Neural progenitor cell (in vitro differentiated cells): ENCODE data around the gene RASL11B. TPM values are rescaled to one million over a fixed set of nuclear protein-coding genes. Genes with fewer than 3 reads are reported as not detected.

Source experiments
- DNase-seq: peaks from one replicate; pipeline ENCODE4 v3.0.0-alpha.2; 2016; ENCODE audit warnings: low spot score
- H2AFZ ChIP-seq: fragments of 200-600 bp; sonication (generic); replicated peaks from 2 replicates; pipeline ENCODE4 v1.6.1; 2016; ENCODE audit warnings: antibody characterized with exemption
- H3F3A ChIP-seq: fragments of 200-600 bp; sonication (generic); 2 replicates; pipeline ENCODE4 v1.6.1; 2016; ENCODE audit warnings: antibody characterized with exemption, low read depth
- H3K27ac ChIP-seq: fragments of 200-600 bp; sonication (generic); 2 replicates; pipeline ENCODE4 v1.5.1; 2016; ENCODE audit warnings: mild to moderate bottlenecking
- H3K27me3 ChIP-seq: fragments of 200-600 bp; sonication (generic); 2 replicates; pipeline ENCODE4 v1.6.1; 2016; ENCODE audit warnings: mild to moderate bottlenecking, moderate library complexity
- H3K36me3 ChIP-seq: fragments of 200-600 bp; sonication (generic); 2 replicates; pipeline ENCODE4 v1.5.1; 2016
- H3K4me1 ChIP-seq: fragments of 200-600 bp; sonication (generic); 2 replicates; pipeline ENCODE4 v1.6.1; 2016; ENCODE audit warnings: mixed run types
- H3K4me2 ChIP-seq: fragments of 200-600 bp; sonication (generic); 2 replicates; pipeline ENCODE4 v1.6.1; 2016
- H3K4me3 ChIP-seq: fragments of 200-600 bp; sonication (generic); 2 replicates; pipeline ENCODE4 v1.5.1; 2016
- H3K79me2 ChIP-seq: fragments of 200-600 bp; sonication (generic); 2 replicates; pipeline ENCODE4 v1.6.1; 2016; ENCODE audit warnings: low read depth
- H3K9ac ChIP-seq: fragments of 200-600 bp; sonication (generic); 2 replicates; pipeline ENCODE4 v1.6.1; 2016
- H3K9me3 ChIP-seq: fragments of 200-600 bp; sonication (generic); 2 replicates; pipeline ENCODE4 v1.5.1; 2016; ENCODE audit warnings: low read depth
- H4K20me1 ChIP-seq: fragments of 200-600 bp; sonication (generic); 2 replicates; pipeline ENCODE4 v1.6.1; 2016; ENCODE audit warnings: low read depth
- H3K27ac Mint-ChIP-seq: 3 replicates; pipeline ENCODE4 v1.8.0; 2021; ENCODE audit warnings: mixed read lengths
- H3K27me3 Mint-ChIP-seq: 2 replicates; pipeline ENCODE4 v1.8.0; 2022; ENCODE audit warnings: low read depth, mild to moderate bottlenecking, inconsistent platforms, moderate library complexity, mixed read lengths; ENCODE audit not compliant: insufficient read depth
- H3K36me3 Mint-ChIP-seq: 3 replicates; pipeline ENCODE4 v1.8.0; 2021; ENCODE audit warnings: mixed read lengths
- H3K4me1 Mint-ChIP-seq: 3 replicates; pipeline ENCODE4 v1.8.0; 2021; ENCODE audit warnings: mixed read lengths
- H3K4me3 Mint-ChIP-seq: 3 replicates; pipeline ENCODE4 v1.8.0; 2021; ENCODE audit warnings: mild to moderate bottlenecking, moderate library complexity, mixed read lengths
- H3K9me3 Mint-ChIP-seq: 3 replicates; pipeline ENCODE4 v1.8.0; 2020; ENCODE audit warnings: mixed read lengths
- EZH2 ChIP-seq: fragments of 200-600 bp; sonication (generic); IDR thresholded peaks from 2 replicates; pipeline ENCODE4 v1.6.1; 2017; ENCODE audit warnings: antibody characterized with exemption, mild to moderate bottlenecking, moderate library complexity
- EZH2phosphoT487 ChIP-seq: fragments of 200-600 bp; sonication (generic); IDR thresholded peaks from 2 replicates; pipeline ENCODE4 v1.6.1; 2017; ENCODE audit warnings: antibody characterized with exemption
- total RNA-seq: library from RNA; depleted of rRNA; stranded (reverse); fragments of >200 nt; gene quantifications from 2 replicates; pipeline ENCODE4 v1.2.3, GENCODE V29; 2015; ENCODE audit warnings: low replicate concordance
- TF ChIP-seq, protein P1 (sequence below): fragments of 200-600 bp; sonication (generic); IDR thresholded peaks from 2 replicates; pipeline ENCODE4 v1.5.1; 2017; ENCODE audit warnings: antibody characterized with exemption, mild to moderate bottlenecking

RASL11B gene
- total RNA-seq, 1 donor from 2014 or later, result 10.1 TPM

DNA sequence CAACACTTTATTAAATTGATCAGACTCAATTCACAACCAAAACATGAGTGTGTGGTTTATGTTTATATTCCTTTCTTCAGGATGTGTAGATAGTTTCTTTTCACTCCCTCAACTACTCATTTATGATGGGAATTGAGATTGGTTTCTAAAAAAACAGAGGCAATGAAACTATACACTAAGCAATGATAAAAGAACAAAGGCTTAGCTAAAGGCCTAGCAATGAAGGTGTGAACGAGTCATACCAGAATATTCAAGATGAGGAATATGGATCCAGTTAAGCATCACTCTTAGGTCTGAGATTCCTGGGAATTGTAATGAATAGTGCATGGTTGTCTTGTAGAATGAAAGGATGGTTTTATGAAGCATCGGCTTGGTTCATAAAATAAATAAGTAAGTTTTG lies 17.5 kb upstream of the RASL11B start:
- Histone ChIP-seq H3K27ac (no peak overlapping the region), H4K20me1 (no peaks in the 10 kb centered on the region), H2AFZ (no peak overlapping the region), H3F3A (peaks cover 20% of the 10 kb centered on the region), H3K36me3 (no peaks in the 10 kb centered on the region), H3K4me1 (peaks cover 35% of the 10 kb centered on the region), H3K27me3 (no peaks in the 10 kb centered on the region), H3K4me3 (no peak overlapping the region), H3K9ac (no peak overlapping the region), H3K9me3 (no peaks in the 10 kb centered on the region), H3K4me2 (no peak overlapping the region), H3K79me2 (no peaks in the 10 kb centered on the region)
- Mint-ChIP-seq H3K4me3 (no peak overlapping the region), H3K9me3 (no peaks in the 10 kb centered on the region), H3K27me3 (peaks cover 10% of the 10 kb centered on the region), H3K36me3 (no peaks in the 10 kb centered on the region), H3K4me1 (peaks cover 35% of the 10 kb centered on the region), H3K27ac (no peak overlapping the region)
- TF ChIP-seq EZH2 (no peak), EZH2phosphoT487 (no peak)
- TF ChIP-seq, protein P1, sequence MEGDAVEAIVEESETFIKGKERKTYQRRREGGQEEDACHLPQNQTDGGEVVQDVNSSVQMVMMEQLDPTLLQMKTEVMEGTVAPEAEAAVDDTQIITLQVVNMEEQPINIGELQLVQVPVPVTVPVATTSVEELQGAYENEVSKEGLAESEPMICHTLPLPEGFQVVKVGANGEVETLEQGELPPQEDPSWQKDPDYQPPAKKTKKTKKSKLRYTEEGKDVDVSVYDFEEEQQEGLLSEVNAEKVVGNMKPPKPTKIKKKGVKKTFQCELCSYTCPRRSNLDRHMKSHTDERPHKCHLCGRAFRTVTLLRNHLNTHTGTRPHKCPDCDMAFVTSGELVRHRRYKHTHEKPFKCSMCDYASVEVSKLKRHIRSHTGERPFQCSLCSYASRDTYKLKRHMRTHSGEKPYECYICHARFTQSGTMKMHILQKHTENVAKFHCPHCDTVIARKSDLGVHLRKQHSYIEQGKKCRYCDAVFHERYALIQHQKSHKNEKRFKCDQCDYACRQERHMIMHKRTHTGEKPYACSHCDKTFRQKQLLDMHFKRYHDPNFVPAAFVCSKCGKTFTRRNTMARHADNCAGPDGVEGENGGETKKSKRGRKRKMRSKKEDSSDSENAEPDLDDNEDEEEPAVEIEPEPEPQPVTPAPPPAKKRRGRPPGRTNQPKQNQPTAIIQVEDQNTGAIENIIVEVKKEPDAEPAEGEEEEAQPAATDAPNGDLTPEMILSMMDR, result no peak
- DNase-seq, result no peak

DNA sequence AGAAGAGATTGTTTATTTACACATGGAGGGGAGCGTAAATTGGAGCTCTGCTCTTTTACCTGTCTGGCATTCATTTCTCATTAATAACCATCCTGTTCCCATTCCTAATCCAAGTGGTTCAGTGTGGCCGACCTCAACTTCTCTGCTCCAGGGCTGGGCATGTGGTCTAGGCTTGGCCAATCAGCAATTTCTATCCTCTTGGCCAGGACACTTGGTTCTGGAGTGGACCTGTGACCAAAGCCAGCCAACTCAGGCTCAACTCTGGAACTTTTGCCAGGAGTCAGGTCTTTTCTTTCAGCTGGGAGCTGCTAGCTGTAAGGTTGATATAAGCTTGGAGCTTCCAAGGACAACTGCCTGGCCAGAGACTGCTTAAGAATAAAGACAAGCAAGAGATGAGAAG lies 15.6 kb upstream of the RASL11B start:
- Mint-ChIP-seq H3K36me3 (no peaks in the 10 kb centered on the region), H3K4me3 (no peak overlapping the region), H3K27ac (no peak overlapping the region), H3K27me3 (peaks cover 10% of the 10 kb centered on the region), H3K4me1 (peaks cover 22% of the 10 kb centered on the region), H3K9me3 (no peaks in the 10 kb centered on the region)
- H3K79me2 ChIP-seq, result no peaks in the 10 kb centered on the region
- no peak overlapping the region for H3K4me2 ChIP-seq
- H4K20me1 ChIP-seq, result no peaks in the 10 kb centered on the region
- H3K36me3 ChIP-seq, result no peaks in the 10 kb centered on the region
- no peak overlapping the region for H3K27ac ChIP-seq
- H3K9me3 ChIP-seq, result no peaks in the 10 kb centered on the region
- H3K4me3 ChIP-seq, result no peak overlapping the region
- H3K4me1 ChIP-seq, result peaks cover 19% of the 10 kb centered on the region
- H3K9ac ChIP-seq, result no peak overlapping the region
- TF ChIP-seq EZH2phosphoT487 (no peak), EZH2 (no peak)
- TF ChIP-seq, protein P1, result no peak
- H2AFZ ChIP-seq, result no peak overlapping the region
- no peaks in the 10 kb centered on the region for H3K27me3 ChIP-seq
- peaks cover 17% of the 10 kb centered on the region for H3F3A ChIP-seq
- no peak for DNase-seq

DNA sequence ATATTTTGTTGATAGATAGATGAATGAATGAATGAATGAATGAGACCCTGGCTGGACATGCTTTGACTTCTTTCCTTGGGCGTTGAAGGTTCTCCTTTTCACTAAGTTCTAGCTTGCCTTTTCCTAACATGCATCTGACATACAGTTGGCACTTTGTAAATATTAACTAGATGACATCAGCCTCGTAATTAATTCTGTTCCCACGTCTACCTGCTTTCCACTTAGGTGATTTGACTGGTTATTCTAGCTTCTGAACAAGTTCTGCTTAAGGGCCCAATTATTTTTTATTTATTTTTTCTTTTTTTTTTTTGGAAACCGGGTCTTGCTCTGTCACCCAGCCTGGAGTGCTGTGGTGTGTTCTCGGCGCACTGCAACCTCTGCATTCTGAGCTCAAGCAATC lies 13.9 kb upstream of the RASL11B start:
- no peak overlapping the region for H2AFZ ChIP-seq
- H3K27me3 ChIP-seq, result no peaks in the 10 kb centered on the region
- H3K4me1 ChIP-seq, result peaks cover 2% of the 10 kb centered on the region
- no peaks in the 10 kb centered on the region for H4K20me1 ChIP-seq
- H3K36me3 Mint-ChIP-seq, result no peaks in the 10 kb centered on the region
- no peaks in the 10 kb centered on the region for H3K79me2 ChIP-seq
- H3K9ac ChIP-seq, result no peak overlapping the region
- H3K9me3 ChIP-seq, result no peaks in the 10 kb centered on the region
- H3K4me2 ChIP-seq, result no peak overlapping the region
- H3K27ac ChIP-seq, result no peak overlapping the region
- TF ChIP-seq EZH2phosphoT487, result no peak
- TF ChIP-seq, protein P1, result no peak
- no peak for TF ChIP-seq EZH2
- no peak for DNase-seq
- peaks cover 12% of the 10 kb centered on the region for H3K4me1 Mint-ChIP-seq
- peaks cover 7% of the 10 kb centered on the region for H3K27me3 Mint-ChIP-seq
- no peak overlapping the region for H3K27ac Mint-ChIP-seq
- no peaks in the 10 kb centered on the region for H3K36me3 ChIP-seq
- H3K4me3 Mint-ChIP-seq, result no peak overlapping the region
- peaks cover 3% of the 10 kb centered on the region for H3F3A ChIP-seq
- no peaks in the 10 kb centered on the region for H3K9me3 Mint-ChIP-seq
- no peak overlapping the region for H3K4me3 ChIP-seq
